ENCODE measurements around the gene BICDL2. TPM values are rescaled to one million over a fixed set of nuclear protein-coding genes. Genes with fewer than 3 reads are reported as not detected.

BICDL2 gene
- total and polyA plus RNA-seq, 9 of the 15 experiments (the other 6 are each of a cell fraction or from before 2014, with no cell fraction given), result 0.09 to 0.28 (median 0.09) TPM; not detected in 6

DNA sequence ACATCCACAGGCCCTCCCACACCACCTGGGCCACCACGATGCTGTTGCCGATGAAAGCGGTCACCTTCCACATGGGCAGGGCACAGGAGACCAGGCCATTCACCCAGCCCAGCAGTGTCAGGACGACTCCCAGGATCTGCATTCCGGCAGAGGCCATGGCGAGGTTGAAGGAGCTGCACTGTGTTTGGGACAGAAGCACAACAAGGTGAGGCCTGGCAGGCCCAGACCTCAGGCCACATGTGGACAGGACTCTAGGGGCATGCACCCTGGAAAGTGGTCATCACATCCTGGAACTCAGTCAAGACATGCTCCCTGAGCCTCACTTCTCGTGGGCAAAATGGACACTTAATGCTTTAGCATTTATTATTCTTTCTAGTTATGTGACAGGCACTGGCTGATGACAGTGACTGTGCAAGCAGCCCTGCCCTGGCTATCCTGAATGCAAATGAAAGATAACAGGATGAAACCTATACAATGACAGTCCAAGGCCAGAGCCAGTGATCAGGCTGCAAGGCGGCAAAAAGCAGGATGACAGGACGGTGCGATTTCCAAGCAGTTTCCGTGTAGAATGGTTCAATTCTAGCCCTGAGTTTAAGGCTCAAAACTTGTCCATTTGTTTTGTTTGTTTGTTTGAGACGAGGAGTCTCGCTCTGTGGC lies 20.8 kb downstream of the BICDL2 start (continued):
- TF ChIP-seq, protein P1, sequence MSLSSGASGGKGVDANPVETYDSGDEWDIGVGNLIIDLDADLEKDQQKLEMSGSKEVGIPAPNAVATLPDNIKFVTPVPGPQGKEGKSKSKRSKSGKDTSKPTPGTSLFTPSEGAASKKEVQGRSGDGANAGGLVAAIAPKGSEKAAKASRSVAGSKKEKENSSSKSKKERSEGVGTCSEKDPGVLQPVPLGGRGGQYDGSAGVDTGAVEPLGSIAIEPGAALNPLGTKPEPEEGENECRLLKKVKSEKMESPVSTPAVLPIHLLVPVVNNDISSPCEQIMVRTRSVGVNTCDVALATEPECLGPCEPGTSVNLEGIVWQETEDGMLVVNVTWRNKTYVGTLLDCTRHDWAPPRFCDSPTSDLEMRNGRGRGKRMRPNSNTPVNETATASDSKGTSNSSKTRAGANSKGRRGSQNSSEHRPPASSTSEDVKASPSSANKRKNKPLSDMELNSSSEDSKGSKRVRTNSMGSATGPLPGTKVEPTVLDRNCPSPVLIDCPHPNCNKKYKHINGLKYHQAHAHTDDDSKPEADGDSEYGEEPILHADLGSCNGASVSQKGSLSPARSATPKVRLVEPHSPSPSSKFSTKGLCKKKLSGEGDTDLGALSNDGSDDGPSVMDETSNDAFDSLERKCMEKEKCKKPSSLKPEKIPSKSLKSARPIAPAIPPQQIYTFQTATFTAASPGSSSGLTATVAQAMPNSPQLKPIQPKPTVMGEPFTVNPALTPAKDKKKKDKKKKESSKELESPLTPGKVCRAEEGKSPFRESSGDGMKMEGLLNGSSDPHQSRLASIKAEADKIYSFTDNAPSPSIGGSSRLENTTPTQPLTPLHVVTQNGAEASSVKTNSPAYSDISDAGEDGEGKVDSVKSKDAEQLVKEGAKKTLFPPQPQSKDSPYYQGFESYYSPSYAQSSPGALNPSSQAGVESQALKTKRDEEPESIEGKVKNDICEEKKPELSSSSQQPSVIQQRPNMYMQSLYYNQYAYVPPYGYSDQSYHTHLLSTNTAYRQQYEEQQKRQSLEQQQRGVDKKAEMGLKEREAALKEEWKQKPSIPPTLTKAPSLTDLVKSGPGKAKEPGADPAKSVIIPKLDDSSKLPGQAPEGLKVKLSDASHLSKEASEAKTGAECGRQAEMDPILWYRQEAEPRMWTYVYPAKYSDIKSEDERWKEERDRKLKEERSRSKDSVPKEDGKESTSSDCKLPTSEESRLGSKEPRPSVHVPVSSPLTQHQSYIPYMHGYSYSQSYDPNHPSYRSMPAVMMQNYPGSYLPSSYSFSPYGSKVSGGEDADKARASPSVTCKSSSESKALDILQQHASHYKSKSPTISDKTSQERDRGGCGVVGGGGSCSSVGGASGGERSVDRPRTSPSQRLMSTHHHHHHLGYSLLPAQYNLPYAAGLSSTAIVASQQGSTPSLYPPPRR (CRISPR knock-in tag; IDR thresholded peaks at IDR 0.05; ENCODE audit: borderline replicate concordance), result no peak
- no peak for TF ChIP-seq ZFP36 (IDR thresholded peaks at IDR 0.05; ENCODE audit: low read depth, low read length, partially characterized antibody)
- TF ChIP-seq, protein P2, sequence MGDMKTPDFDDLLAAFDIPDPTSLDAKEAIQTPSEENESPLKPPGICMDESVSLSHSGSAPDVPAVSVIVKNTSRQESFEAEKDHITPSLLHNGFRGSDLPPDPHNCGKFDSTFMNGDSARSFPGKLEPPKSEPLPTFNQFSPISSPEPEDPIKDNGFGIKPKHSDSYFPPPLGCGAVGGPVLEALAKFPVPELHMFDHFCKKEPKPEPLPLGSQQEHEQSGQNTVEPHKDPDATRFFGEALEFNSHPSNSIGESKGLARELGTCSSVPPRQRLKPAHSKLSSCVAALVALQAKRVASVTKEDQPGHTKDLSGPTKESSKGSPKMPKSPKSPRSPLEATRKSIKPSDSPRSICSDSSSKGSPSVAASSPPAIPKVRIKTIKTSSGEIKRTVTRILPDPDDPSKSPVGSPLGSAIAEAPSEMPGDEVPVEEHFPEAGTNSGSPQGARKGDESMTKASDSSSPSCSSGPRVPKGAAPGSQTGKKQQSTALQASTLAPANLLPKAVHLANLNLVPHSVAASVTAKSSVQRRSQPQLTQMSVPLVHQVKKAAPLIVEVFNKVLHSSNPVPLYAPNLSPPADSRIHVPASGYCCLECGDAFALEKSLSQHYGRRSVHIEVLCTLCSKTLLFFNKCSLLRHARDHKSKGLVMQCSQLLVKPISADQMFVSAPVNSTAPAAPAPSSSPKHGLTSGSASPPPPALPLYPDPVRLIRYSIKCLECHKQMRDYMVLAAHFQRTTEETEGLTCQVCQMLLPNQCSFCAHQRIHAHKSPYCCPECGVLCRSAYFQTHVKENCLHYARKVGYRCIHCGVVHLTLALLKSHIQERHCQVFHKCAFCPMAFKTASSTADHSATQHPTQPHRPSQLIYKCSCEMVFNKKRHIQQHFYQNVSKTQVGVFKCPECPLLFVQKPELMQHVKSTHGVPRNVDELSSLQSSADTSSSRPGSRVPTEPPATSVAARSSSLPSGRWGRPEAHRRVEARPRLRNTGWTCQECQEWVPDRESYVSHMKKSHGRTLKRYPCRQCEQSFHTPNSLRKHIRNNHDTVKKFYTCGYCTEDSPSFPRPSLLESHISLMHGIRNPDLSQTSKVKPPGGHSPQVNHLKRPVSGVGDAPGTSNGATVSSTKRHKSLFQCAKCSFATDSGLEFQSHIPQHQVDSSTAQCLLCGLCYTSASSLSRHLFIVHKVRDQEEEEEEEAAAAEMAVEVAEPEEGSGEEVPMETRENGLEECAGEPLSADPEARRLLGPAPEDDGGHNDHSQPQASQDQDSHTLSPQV (IDR thresholded peaks at IDR 0.05), result peak; percentile 62
- TF ChIP-seq, protein P3, sequence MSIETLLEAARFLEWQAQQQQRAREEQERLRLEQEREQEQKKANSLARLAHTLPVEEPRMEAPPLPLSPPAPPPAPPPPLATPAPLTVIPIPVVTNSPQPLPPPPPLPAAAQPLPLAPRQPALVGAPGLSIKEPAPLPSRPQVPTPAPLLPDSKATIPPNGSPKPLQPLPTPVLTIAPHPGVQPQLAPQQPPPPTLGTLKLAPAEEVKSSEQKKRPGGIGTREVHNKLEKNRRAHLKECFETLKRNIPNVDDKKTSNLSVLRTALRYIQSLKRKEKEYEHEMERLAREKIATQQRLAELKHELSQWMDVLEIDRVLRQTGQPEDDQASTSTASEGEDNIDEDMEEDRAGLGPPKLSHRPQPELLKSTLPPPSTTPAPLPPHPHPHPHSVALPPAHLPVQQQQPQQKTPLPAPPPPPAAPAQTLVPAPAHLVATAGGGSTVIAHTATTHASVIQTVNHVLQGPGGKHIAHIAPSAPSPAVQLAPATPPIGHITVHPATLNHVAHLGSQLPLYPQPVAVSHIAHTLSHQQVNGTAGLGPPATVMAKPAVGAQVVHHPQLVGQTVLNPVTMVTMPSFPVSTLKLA (conservative IDR thresholded peaks at IDR 0.05), result no peak
- TF ChIP-seq, protein P4, sequence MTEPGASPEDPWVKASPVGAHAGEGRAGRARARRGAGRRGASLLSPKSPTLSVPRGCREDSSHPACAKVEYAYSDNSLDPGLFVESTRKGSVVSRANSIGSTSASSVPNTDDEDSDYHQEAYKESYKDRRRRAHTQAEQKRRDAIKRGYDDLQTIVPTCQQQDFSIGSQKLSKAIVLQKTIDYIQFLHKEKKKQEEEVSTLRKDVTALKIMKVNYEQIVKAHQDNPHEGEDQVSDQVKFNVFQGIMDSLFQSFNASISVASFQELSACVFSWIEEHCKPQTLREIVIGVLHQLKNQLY (CRISPR knock-in tag; conservative IDR thresholded peaks at IDR 0.05), result no peak
- TF ChIP-seq SP1 (CRISPR knock-in tag; IDR thresholded peaks at IDR 0.05), result no peak
- TF ChIP-seq ZNF444 (CRISPR knock-in tag; IDR thresholded peaks at IDR 0.05), result no peak
- no peak for TF ChIP-seq EZH2 (IDR thresholded peaks at IDR 0.05; ENCODE audit: borderline replicate concordance, low read depth, low read length)
- TF ChIP-seq, protein P5, sequence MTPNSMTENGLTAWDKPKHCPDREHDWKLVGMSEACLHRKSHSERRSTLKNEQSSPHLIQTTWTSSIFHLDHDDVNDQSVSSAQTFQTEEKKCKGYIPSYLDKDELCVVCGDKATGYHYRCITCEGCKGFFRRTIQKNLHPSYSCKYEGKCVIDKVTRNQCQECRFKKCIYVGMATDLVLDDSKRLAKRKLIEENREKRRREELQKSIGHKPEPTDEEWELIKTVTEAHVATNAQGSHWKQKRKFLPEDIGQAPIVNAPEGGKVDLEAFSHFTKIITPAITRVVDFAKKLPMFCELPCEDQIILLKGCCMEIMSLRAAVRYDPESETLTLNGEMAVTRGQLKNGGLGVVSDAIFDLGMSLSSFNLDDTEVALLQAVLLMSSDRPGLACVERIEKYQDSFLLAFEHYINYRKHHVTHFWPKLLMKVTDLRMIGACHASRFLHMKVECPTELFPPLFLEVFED (CRISPR knock-in tag; conservative IDR thresholded peaks at IDR 0.05), result no peak
- TF ChIP-seq FOXJ2 (tag; IDR thresholded peaks at IDR 0.05), result no peak
- no peak for TF ChIP-seq NR2C2 (CRISPR knock-in tag; IDR thresholded peaks at IDR 0.05)
- TF ChIP-seq NR2C2 (tag; IDR thresholded peaks at IDR 0.05), result no peak
- TF ChIP-seq TAF9B (IDR thresholded peaks at IDR 0.05; ENCODE audit: partially characterized antibody), result no peak
- TF ChIP-seq WHSC1 (IDR thresholded peaks at IDR 0.05; ENCODE audit: low read length), result no peak
- no peak for TF ChIP-seq CBFA2T2 (conservative IDR thresholded peaks at IDR 0.05)

All from K562 (cell line).